ENCODE results near the gene OR2AP1. TPM values are rescaled to one million over a fixed set of nuclear protein-coding genes. Genes with fewer than 3 reads are reported as not detected.
"Not testable (repeated sequence)": the region's sequence is repeated elsewhere in the genome, so short reads cannot be mapped to it uniquely, and the experiment has no call there.

Gene OR2AP1
- under 1 TPM in 1 of 2 donors, not detected in 1; 0.15 TPM for total RNA-seq

DNA sequence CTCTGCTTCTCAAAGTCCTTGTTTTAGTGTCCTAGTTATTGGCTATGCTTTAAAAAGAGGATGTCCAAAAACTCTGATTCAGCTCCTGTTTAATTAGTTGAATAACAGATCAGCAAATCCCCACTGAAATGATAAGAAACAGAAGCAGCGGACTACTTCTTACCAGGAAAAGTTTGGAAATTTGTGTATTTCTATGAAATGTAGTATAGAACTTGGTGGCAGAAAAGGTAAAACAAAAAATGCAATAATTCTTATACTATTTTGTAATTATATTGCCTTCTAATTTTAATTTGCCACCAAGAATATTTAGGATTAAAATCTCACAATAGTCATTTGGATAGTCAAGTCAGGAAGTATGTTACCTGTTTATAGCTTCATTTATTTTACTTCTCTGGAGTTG lies at the start of gene OR2AP1:
Gene OR2AP1 (plus strand): TSS at position 301 of the 400 bp plus-strand sequence. CDS start 1,947 bp downstream, outside the sequence.
- peaks cover 23% of the 10 kb centered on the region for H3K9me3 Mint-ChIP-seq
- no peaks in the 10 kb centered on the region for H3K36me3 Mint-ChIP-seq (ENCODE audit: low read depth)
- ATAC-seq (replicated peaks) = no peak
- peaks cover 27% of the 10 kb centered on the region for H3K27me3 Mint-ChIP-seq
- H3K4me1 Mint-ChIP-seq = no peaks in the 10 kb centered on the region
- no peak within 1 kb of the TSS for H3K27ac Mint-ChIP-seq
- H3K4me3 Mint-ChIP-seq = no peak within 1 kb of the TSS

DNA sequence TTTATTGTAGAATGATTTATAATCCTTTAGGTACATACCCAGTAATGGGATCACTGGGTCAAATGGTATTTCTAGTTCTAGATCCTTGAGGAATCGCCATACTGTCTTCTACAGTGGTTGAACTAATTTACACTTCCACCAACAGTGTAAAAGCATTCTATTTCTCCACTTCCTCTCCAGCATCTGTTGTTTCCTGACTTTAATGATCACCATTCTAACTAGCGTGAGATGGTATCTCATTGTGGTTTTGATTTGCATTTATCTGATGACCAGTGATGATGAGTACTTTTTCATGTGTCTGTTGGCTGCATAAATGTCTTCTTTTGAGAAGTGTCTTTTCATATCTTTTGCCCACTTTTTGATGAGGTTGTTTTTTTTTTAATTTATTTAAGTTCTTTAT lies 24.0 kb upstream of the OR2AP1 start:
- H3K27ac Mint-ChIP-seq; H3K4me3 Mint-ChIP-seq; H3K4me1 Mint-ChIP-seq; ATAC-seq (replicated peaks); H3K36me3 Mint-ChIP-seq (ENCODE audit: low read depth); H3K9me3 Mint-ChIP-seq: not testable (repeated sequence)
- H3K27me3 Mint-ChIP-seq = peaks cover 29% of the 10 kb centered on the region

DNA sequence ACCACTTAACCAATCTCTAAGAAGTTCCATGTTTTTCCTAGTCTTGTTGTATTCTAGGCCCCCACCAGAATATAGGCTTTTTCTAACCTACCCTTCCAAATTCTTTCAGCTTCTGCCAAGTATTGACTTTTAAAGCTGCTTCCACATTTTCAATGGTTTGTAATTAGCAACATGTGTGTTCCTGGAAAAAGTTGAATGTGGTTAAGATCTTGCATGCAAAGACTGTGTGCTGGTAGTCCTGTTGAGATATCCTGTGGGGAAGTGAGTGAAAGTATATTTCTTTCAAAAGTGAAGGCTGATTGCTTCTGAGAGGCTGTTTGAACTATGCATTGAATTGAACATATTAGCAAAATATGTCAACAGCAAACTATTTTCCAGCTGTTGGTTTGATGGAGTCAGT lies 23.5 kb upstream of the OR2AP1 start:
- no peak overlapping the region for H3K27ac Mint-ChIP-seq
- no peaks in the 10 kb centered on the region for H3K4me1 Mint-ChIP-seq
- no peak overlapping the region for H3K4me3 Mint-ChIP-seq
- no peak for ATAC-seq (replicated peaks)
- H3K9me3 Mint-ChIP-seq = no peaks in the 10 kb centered on the region
- H3K27me3 Mint-ChIP-seq = peaks cover 27% of the 10 kb centered on the region
- no peaks in the 10 kb centered on the region for H3K36me3 Mint-ChIP-seq (ENCODE audit: low read depth)

DNA sequence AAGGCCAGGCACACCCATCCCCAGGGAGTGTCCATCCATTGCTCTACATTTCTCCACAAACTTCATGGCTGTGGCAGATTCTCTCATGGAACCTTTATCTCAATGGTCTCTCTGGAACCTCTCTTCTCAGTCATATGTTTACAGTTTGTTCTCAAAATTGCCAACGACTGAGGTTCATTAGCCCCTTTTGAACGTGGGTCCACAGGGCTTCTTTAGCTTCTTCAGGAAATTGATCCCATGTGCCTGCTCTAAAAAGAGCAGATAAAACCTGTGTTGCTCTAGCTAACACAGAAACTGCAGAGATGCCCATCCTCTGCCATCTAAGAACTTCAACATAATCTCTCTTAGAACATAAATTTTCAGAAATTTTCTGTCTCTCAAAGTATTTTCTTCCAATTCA lies 23.0 kb upstream of the OR2AP1 start, which contains the start of gene OR6C4:
Gene OR6C4 (plus strand): TSS at position 301 of the 400 bp plus-strand sequence. CDS start 1,625 bp downstream, outside the sequence.
- no peaks in the 10 kb centered on the region for H3K36me3 Mint-ChIP-seq (ENCODE audit: low read depth)
- no peaks in the 10 kb centered on the region for H3K9me3 Mint-ChIP-seq
- no peak within 1 kb of the TSS for H3K27ac Mint-ChIP-seq
- no peak within 1 kb of the TSS for H3K4me3 Mint-ChIP-seq
- H3K4me1 Mint-ChIP-seq = no peaks in the 10 kb centered on the region
- no peak for ATAC-seq (replicated peaks)
- H3K27me3 Mint-ChIP-seq = peaks cover 32% of the 10 kb centered on the region

DNA sequence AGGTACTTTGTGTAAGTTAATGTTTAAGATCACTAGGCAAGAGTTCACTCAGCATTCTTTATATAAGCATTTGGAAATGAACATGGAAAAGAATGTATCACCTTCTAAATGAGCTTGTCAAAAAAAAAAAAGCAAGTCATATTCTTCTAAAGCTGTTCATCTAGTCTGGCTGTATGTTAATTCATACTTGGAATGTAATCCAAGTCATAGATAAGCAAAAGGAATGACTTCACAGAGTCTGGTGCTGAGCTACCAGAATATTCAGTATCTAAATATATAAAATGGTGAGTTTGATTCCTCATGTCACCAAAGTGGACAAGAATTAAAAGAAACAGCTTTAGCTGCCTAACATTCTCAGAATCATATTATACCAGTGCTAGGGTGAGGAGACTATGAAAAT lies 18.0 kb upstream of the OR2AP1 start:
- peaks cover 29% of the 10 kb centered on the region for H3K27me3 Mint-ChIP-seq
- no peak overlapping the region for H3K27ac Mint-ChIP-seq
- no peak for ATAC-seq (replicated peaks)
- no peak overlapping the region for H3K4me3 Mint-ChIP-seq
- no peaks in the 10 kb centered on the region for H3K36me3 Mint-ChIP-seq (ENCODE audit: low read depth)
- peaks cover 15% of the 10 kb centered on the region for H3K9me3 Mint-ChIP-seq
- H3K4me1 Mint-ChIP-seq = no peaks in the 10 kb centered on the region

DNA sequence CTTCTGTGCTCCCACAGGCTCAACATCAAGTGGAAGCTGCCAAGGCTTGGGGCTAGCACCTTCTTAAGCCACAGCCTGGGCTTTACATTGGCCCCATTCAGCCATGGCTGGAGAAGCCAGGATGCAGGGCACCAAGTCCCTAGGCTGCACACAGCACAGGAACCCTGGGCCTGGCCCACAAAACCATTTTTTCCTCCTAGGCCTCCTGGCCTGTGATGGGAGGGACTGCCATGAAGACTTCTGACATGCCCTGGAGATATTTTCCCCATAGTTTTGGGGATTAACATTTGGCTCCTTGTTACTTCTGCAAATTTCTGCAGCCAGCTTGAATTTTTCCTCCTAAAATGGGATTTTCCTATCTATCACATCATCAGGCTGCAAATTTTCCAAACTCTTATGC lies 2.2 kb upstream of the OR2AP1 start:
- Mint-ChIP-seq H3K9me3 (peaks cover 25% of the 10 kb centered on the region), H3K27me3 (peaks cover 28% of the 10 kb centered on the region)
- H3K4me1 Mint-ChIP-seq; H3K4me3 Mint-ChIP-seq; ATAC-seq (replicated peaks); H3K27ac Mint-ChIP-seq; H3K36me3 Mint-ChIP-seq (ENCODE audit: low read depth): not testable (repeated sequence)

DNA sequence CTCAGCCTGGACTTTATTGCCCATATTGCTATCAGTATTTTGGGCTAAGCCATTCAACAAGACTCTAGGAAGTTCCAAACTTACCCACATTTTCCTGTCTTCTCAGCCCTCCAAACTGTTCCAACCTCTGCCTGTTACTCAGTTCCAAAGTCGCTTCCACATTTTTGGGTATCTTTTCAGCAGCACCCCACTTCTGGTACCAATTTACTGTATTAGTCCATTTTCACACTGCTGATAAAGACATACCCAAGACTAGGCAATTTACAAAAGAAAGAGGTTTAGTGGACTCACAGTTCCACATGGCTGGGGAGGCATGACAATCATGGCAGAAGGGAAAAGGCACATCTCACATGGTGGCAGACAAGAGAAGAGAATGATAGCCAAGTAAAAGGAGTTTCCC lies 1.6 kb upstream of the OR2AP1 start:
- H3K36me3 Mint-ChIP-seq (ENCODE audit: low read depth); ATAC-seq (replicated peaks); H3K4me3 Mint-ChIP-seq; H3K4me1 Mint-ChIP-seq; H3K27ac Mint-ChIP-seq: not testable (repeated sequence)
- Mint-ChIP-seq H3K27me3 (peaks cover 28% of the 10 kb centered on the region), H3K9me3 (peaks cover 25% of the 10 kb centered on the region)

DNA sequence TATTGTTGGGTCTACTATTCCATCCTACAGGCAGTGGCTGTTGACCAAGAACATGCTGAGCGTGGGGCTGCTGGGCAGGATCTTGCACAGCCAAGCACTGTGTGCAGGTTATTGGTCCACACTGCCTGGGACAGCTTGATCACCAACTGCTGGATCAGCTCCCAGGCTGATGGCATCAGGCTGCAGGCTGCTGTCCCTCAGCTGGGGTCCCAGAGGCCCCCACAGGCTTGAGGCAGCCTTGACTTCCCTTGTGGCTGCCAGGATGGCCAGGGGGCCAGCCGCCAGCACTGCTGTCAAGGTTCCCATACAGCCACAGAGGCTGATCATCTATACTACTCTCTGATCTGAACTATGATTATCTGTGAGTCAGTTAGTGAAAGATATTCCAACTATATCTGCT lies 9.8 kb downstream of the OR2AP1 start:
- H3K27me3 Mint-ChIP-seq = peaks cover 38% of the 10 kb centered on the region
- ATAC-seq (replicated peaks) = no peak
- H3K27ac Mint-ChIP-seq = no peak overlapping the region
- H3K36me3 Mint-ChIP-seq (ENCODE audit: low read depth) = no peaks in the 10 kb centered on the region
- H3K4me1 Mint-ChIP-seq = no peaks in the 10 kb centered on the region
- peaks cover 12% of the 10 kb centered on the region for H3K9me3 Mint-ChIP-seq
- no peak overlapping the region for H3K4me3 Mint-ChIP-seq

DNA sequence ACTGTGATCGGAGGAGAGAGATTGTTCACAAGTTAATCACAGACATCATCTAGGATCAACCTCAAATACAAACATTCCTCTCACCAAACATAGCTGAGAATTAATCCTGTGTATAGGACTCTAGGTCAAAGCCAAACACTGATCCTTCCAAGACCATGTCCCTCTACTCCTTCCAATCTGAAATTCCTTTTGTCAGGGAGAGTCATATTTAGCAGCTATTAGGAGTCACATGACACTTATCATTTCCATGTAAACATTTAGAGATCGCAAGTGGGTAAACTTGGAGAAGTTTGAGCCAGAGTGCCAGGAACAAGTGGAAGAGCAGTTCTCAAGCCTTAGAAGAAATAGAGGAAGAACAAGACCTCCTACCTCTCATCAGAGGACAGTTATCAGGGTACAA lies 13.5 kb downstream of the OR2AP1 start:
- Mint-ChIP-seq H3K27me3 (peaks cover 38% of the 10 kb centered on the region), H3K4me3 (no peak overlapping the region), H3K9me3 (no peaks in the 10 kb centered on the region)

DNA sequence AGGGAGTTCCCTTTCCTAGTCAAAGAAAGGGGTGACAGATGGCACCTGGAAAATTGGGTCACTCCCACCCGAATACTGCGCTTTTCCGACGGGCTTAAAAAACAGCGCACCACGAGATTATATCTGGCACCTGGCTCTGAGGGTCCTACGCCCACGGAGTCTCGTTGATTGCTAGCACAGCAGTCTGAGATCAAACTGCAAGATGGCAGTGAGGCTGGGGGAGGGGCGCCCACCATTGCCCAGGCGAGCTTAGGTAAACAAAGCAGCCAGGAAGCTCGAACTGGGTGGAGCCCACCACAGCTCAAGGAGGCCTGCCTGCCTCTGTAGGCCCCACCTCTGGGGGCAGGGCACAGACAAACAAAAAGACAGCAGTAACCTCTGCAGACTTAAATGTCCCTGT lies 17.9 kb downstream of the OR2AP1 start:
- H3K9me3 Mint-ChIP-seq; H3K4me1 Mint-ChIP-seq; H3K27ac Mint-ChIP-seq; H3K36me3 Mint-ChIP-seq (ENCODE audit: low read depth); H3K4me3 Mint-ChIP-seq; ATAC-seq (replicated peaks): not testable (repeated sequence)
- peaks cover 38% of the 10 kb centered on the region for H3K27me3 Mint-ChIP-seq

More for the DNA sequence above, 13.5 kb downstream of the OR2AP1 start:
- Mint-ChIP-seq H3K36me3 (ENCODE audit: low read depth) (no peaks in the 10 kb centered on the region), H3K4me1 (no peaks in the 10 kb centered on the region), H3K27ac (no peak overlapping the region)
- ATAC-seq (replicated peaks) = no peak

DNA sequence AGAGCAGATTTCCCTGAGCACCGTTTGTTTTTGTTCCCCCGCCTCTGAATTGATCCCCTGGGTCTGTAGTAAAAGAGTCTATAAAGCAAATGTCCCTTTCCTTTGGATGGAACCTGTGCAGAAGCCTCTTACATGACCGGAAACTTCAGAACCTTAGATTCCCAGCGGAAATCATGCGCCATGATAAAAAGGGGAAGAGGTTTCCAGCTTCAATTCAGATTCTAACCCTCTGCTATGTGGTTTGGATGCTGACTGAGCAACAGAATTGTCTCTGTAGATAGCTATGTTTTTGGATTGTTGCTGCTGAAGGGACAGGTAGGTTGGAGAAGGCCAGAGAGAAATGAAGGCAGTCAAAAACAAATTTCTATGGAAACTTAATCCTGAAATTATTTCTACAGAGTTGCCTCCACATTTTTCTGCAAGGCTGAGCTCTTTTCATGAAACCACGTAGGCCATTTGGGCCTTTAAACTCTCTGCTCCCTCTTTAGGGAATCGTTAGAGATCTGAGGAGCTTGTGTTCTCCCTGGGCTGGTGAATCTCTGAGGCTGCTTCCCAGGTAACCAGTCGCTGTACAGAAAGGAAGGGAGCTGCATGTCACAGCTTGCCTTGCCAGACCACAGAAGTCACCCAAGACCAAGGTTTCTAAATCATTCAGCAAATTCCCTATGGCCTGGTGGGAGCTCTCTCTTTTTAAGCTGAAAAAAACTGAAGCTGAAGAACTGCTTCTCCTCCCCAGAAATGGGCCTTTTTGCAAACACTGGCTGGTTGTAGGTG lies 35.7 kb downstream of the OR2AP1 start:
- H3K36me3 Mint-ChIP-seq (ENCODE audit: low read depth) = no peaks in the 10 kb centered on the region
- peaks cover 23% of the 10 kb centered on the region for H3K27me3 Mint-ChIP-seq
- ATAC-seq (replicated peaks) = no peak
- H3K9me3 Mint-ChIP-seq = no peaks in the 10 kb centered on the region
- no peak overlapping the region for H3K4me3 Mint-ChIP-seq
- no peaks in the 10 kb centered on the region for H3K4me1 Mint-ChIP-seq
- H3K27ac Mint-ChIP-seq = no peak overlapping the region

DNA sequence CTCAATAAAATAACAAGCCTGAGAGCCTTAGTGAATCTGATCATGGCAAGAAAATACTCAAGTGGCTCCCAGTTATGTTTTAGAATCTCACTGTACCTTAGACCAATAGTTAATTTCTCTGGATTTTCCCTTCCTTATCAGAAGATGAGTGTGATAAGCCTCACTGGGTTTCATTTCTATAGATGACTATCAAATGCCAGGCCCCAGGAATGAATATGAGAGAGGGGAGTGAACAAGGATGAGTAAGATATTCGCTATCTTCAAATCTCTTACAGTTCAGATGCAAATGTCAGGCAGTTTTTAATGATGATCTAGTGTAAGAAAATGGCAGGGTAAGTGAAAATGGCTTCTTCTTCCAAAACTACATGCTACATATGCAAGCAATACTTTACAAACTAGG lies 38.3 kb downstream of the OR2AP1 start:
- Mint-ChIP-seq H3K4me3 (no peak overlapping the region), H3K36me3 (ENCODE audit: low read depth) (no peaks in the 10 kb centered on the region), H3K4me1 (no peaks in the 10 kb centered on the region), H3K27me3 (peaks cover 28% of the 10 kb centered on the region), H3K9me3 (peaks cover 9% of the 10 kb centered on the region), H3K27ac (no peak overlapping the region)
- ATAC-seq (replicated peaks) = peak; percentile 81

DNA sequence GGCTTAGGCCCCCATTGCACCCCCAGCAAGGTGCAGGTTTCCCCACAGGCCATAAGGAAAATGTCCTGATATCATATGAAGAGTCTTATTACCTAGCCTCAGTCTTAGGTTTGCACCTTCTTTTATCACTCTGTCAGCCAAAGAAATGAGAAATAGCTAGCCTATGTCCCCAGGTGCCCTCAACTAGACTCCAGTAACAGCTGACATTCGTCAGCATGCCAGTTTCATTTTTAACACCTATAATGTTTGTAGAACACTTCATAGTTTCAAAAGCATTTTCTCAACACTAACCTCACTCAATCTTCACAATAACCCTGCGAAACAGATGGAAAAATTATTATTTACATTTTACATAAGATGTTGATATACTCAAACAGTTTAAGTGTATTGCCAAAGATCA lies 40.4 kb downstream of the OR2AP1 start:
- Mint-ChIP-seq H3K27me3 (peaks cover 36% of the 10 kb centered on the region), H3K27ac (no peak overlapping the region), H3K4me3 (no peak overlapping the region), H3K36me3 (ENCODE audit: low read depth) (no peaks in the 10 kb centered on the region), H3K9me3 (peaks cover 17% of the 10 kb centered on the region), H3K4me1 (no peaks in the 10 kb centered on the region)
- no peak for ATAC-seq (replicated peaks)

DNA sequence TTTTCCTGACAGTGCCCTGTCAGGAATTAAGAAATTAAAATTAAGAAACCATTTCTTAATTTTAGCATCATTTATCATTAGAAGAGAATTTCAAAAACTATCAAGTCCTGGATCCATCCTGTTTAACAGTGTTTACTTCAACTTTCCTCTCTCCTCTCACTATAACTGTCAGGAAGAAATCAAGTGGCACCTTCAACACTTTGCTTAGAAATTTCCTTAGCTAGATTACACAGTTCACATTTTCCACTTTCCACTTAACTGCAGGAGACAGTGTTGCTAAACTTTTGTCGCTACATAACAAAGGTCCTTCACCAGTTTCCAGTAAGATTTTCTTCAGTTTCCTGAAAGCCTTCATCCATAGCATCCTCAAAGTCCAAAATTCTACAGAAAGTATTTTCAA lies 42.5 kb downstream of the OR2AP1 start:
- no peak for ATAC-seq (replicated peaks)
- Mint-ChIP-seq H3K4me3 (no peak overlapping the region), H3K27me3 (peaks cover 32% of the 10 kb centered on the region), H3K9me3 (peaks cover 17% of the 10 kb centered on the region), H3K4me1 (no peaks in the 10 kb centered on the region), H3K27ac (no peak overlapping the region), H3K36me3 (ENCODE audit: low read depth) (no peaks in the 10 kb centered on the region)

DNA sequence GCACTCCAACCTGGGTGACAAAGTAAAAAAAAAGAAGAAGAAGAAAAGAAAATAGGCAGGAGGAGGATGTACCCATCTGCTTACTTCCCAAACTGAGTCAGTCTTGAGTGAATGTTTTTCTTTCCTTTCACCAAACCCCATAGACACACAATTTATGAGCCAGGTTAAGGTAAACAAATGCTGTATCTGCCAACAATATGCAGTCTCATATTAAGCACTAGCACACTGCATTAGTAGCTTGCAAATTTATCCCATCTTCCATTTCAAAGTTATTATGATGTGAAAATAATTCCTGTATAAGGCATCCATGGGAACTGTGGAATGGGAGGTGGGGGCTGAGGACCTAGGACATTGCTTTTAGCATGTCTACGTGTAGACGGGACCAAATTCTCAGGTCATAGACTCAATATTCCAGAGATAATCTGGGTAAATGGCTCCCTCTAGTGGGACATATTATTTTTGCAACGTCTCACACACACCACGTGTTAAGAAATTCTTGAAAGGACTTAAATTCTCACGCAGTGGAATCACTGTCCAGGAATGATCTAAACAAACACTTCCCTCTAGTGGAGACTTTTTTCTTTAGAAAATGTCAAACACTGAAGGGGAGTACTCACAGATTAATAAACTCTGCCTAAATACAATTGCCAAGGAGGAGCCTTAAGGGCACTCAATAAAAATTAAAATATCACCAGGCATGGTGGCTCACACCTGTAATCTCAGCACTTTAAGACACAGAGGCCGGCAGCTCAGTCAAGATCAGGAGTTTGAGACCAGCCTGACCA lies 47.3 kb downstream of the OR2AP1 start:
- Mint-ChIP-seq H3K4me1 (no peaks in the 10 kb centered on the region), H3K27me3 (peaks cover 32% of the 10 kb centered on the region), H3K9me3 (peaks cover 17% of the 10 kb centered on the region), H3K27ac (no peak overlapping the region), H3K36me3 (ENCODE audit: low read depth) (no peaks in the 10 kb centered on the region), H3K4me3 (no peak overlapping the region)
- peak; percentile 64 for ATAC-seq (replicated peaks)
